HL-60 (cell line): ENCODE results near the gene COQ8B.
A peak's percentile ranks its signal among the peaks of the same experiment; 100 is the strongest.

Experiments
- POLR2AphosphoS5 ChIP-seq: IDR thresholded peaks from 2 replicates; pipeline ENCODE4 v1.6.1; 2012; ENCODE audit warnings: low read depth
- TF ChIP-seq, protein P1 (sequence below): IDR thresholded peaks from one replicate; pipeline ENCODE4 v1.5.1; 2011; ENCODE audit warnings: low read length, control low read depth, inconsistent platforms; ENCODE audit not compliant: insufficient read depth

DNA sequence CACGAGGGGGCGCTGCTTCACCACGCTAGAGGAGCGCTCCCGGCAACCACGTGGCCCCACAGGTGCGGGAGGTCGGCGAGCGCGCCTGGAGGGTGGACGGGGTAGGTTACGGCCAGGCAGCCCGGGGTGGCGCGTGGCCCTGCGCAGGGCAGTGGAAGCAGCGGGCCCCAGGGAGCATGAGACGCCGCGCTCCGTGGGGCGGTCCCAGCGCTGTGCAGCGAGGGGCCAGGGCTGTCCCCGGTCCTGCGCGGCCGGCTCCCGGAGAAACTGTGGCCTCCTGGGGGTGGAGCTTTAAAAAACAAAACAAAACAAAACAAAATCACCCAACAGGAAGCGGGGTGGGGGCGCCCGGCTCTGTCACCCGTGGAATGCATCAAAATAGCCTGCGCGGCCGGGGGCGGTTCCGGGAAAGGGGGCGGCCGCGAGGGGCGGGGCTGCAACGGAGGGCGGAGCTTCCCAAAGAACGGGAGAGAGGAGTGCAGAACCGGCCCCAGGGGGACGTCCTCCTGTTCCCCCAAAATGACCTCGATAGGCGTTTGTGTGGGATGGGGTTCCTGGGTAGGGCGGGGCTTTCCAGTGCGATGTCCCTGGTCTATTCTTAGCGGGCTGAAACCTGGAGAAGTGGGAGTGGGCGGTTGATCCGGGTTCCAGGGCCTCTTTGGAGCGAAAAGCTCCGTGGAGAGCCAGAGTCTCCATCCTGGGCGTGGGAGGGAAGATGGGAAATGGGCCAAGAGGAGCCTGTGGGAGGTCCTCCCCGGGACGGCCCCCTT, 53.6 kb downstream of the COQ8B start:
- TF ChIP-seq, protein P1, sequence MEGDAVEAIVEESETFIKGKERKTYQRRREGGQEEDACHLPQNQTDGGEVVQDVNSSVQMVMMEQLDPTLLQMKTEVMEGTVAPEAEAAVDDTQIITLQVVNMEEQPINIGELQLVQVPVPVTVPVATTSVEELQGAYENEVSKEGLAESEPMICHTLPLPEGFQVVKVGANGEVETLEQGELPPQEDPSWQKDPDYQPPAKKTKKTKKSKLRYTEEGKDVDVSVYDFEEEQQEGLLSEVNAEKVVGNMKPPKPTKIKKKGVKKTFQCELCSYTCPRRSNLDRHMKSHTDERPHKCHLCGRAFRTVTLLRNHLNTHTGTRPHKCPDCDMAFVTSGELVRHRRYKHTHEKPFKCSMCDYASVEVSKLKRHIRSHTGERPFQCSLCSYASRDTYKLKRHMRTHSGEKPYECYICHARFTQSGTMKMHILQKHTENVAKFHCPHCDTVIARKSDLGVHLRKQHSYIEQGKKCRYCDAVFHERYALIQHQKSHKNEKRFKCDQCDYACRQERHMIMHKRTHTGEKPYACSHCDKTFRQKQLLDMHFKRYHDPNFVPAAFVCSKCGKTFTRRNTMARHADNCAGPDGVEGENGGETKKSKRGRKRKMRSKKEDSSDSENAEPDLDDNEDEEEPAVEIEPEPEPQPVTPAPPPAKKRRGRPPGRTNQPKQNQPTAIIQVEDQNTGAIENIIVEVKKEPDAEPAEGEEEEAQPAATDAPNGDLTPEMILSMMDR, result peak; percentile 64
- 0 out of 2 replicates have a peak, but pooled peaks have one; percentile 31 for TF ChIP-seq POLR2AphosphoS5
